Peyer's patch (tissue), 4 donors: ENCODE results near the gene NKAIN2. TPM values are rescaled to one million over a fixed set of nuclear protein-coding genes. Genes with fewer than 3 reads are reported as not detected.

Source experiments
- DNase-seq, 3 donors: peaks; one replicate each; pipeline ENCODE4 v3.0.0-alpha.2; 2017 to 2019
- H3K27ac ChIP-seq, 4 donors: fragments of 200-600 bp; sonication (generic); one replicate each; pipeline ENCODE4 v1.5.1; 2016 to 2019
- H3K27me3 ChIP-seq, 2 donors: fragments of 200-600 bp; sonication (generic); one replicate each; pipeline ENCODE4 v1.5.1; 2019
- H3K36me3 ChIP-seq, 3 donors: fragments of 200-600 bp; sonication (generic); one replicate each; pipeline ENCODE4 v1.5.1; 2016 to 2019
- H3K4me1 ChIP-seq, 4 donors: fragments of 200-600 bp; sonication (generic); one replicate each; pipeline ENCODE4 v1.5.1; 2016 to 2019
- H3K4me3 ChIP-seq, 4 donors: fragments of 200-600 bp; sonication (generic); 1 replicate in 3 of 4; 2 replicates in 1 of 4; pipeline ENCODE4 v1.5.1; 2016 to 2019; ENCODE audit warnings: mild to moderate bottlenecking in 1 of 4
- H3K9me3 ChIP-seq, 4 donors: fragments of 200-600 bp; sonication (generic); one replicate each; pipeline ENCODE4 v1.5.1; 2016 to 2019; ENCODE audit warnings: mild to moderate bottlenecking in 1 of 4
- POLR2A ChIP-seq, 2 donors: fragments of 450-650 bp; IDR thresholded peaks; one replicate each; pipeline ENCODE4 v1.5.1; 2017; ENCODE audit warnings: antibody characterized with exemption in 2 of 2, mild to moderate bottlenecking in 2 of 2, moderate library complexity in 2 of 2
- total RNA-seq, 4 donors: library from RNA; depleted of rRNA; stranded (reverse); fragments of >200 nt; gene quantifications; one replicate each; pipeline ENCODE4 v1.1.0, GENCODE V29; 2016
- TF ChIP-seq, protein P1 (sequence below), 6 experiments: fragments of 450-650 bp in 4 of 6; fragments of 200-600 bp in 2 of 6; sonication (generic) in 1 of 6; IDR thresholded peaks; one replicate each; pipeline ENCODE4 v1.5.1; 2017 to 2019; ENCODE audit warnings: antibody characterized with exemption in 6 of 6, mild to moderate bottlenecking in 3 of 6, moderate library complexity in 1 of 6

The NKAIN2 gene
- total RNA-seq, 4 donors from 2014 or later = not detected

DNA sequence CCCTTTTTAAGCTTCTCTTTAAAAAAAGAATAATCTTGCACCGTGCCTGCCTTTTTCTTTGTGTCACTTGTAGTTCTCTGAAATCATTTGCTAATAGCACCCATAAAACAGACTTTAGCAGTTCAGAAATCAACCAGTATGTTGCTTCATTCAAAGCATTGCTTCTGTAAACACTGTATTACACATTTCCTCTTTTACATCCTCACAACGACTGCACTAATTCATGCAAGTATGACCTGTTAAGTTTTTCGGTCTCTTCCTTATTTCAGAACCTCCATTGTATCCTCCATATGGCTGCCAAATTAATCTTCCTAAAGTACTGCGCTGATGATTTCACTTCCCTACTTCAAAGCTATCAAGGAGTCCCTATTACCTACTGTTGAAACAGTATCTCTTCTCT lies 1015.7 kb downstream of the NKAIN2 start:
- Histone ChIP-seq H3K9me3 (no peaks in the 10 kb centered on the region), H3K27ac (no peak overlapping the region), H3K4me1 (no peaks in the 10 kb centered on the region), H3K27me3 (no peaks in the 10 kb centered on the region), H3K4me3 (no peak overlapping the region), H3K36me3 (no peaks in the 10 kb centered on the region)
- DNase-seq = no peak
- TF ChIP-seq, protein P1, sequence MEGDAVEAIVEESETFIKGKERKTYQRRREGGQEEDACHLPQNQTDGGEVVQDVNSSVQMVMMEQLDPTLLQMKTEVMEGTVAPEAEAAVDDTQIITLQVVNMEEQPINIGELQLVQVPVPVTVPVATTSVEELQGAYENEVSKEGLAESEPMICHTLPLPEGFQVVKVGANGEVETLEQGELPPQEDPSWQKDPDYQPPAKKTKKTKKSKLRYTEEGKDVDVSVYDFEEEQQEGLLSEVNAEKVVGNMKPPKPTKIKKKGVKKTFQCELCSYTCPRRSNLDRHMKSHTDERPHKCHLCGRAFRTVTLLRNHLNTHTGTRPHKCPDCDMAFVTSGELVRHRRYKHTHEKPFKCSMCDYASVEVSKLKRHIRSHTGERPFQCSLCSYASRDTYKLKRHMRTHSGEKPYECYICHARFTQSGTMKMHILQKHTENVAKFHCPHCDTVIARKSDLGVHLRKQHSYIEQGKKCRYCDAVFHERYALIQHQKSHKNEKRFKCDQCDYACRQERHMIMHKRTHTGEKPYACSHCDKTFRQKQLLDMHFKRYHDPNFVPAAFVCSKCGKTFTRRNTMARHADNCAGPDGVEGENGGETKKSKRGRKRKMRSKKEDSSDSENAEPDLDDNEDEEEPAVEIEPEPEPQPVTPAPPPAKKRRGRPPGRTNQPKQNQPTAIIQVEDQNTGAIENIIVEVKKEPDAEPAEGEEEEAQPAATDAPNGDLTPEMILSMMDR (IDR thresholded peaks at IDR 0.05) = no peak
- no peak for TF ChIP-seq POLR2A (IDR thresholded peaks at IDR 0.05)

DNA sequence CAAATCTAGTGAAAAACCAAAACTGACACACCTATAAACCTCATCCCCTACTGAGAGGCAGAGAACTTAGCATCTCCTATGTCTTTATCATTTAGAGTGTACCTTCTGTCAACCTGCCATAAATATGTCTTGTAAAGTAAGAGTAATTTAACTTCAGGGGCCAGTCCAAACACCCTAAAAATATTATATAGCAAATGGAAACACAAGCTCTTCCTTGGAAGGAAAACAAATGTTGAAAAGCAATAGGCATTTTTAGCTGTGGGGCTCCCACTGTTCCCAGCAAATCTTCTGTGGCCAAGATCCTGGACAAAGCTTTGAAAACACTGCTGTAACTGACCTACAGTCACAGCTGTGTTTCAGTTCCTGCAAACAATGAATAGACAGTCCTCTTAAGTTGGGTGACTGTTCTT lies 1018.5 kb downstream of the NKAIN2 start:
- no peak overlapping the region for H3K4me3 ChIP-seq
- TF ChIP-seq, protein P1 (IDR thresholded peaks at IDR 0.05) = no peak
- TF ChIP-seq POLR2A (IDR thresholded peaks at IDR 0.05) = no peak
- H3K36me3 ChIP-seq = no peaks in the 10 kb centered on the region
- no peak for DNase-seq
- no peaks in the 10 kb centered on the region for H3K27me3 ChIP-seq
- H3K27ac ChIP-seq = no peak overlapping the region
- H3K4me1 ChIP-seq = no peaks in the 10 kb centered on the region
- no peaks in the 10 kb centered on the region for H3K9me3 ChIP-seq

DNA sequence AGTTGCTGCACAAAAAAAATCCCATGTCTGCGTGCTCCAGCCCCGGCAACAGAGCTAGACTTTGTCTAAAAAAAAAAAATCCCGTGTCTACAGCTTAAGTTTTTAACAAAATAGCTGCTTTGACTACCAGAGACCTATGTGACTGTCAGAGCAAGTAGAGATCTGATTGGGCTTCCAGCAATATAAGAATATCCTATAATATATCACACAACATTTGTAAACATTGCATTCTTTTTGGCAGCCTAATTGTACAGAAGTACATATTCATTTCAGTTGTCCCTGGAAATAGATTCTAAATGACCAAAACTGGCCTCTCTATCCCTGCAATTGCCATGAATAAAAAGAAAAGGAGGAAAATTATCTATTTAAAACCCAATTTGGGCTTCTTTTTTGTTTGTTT lies 1019.1 kb downstream of the NKAIN2 start:
- H3K27ac ChIP-seq = no peak overlapping the region
- no peaks in the 10 kb centered on the region for H3K9me3 ChIP-seq
- H3K4me3 ChIP-seq = no peak overlapping the region
- no peaks in the 10 kb centered on the region for H3K4me1 ChIP-seq
- DNase-seq = no peak
- H3K36me3 ChIP-seq = no peaks in the 10 kb centered on the region
- no peak for TF ChIP-seq POLR2A (IDR thresholded peaks at IDR 0.05)
- TF ChIP-seq, protein P1 (IDR thresholded peaks at IDR 0.05) = no peak
- no peaks in the 10 kb centered on the region for H3K27me3 ChIP-seq

DNA sequence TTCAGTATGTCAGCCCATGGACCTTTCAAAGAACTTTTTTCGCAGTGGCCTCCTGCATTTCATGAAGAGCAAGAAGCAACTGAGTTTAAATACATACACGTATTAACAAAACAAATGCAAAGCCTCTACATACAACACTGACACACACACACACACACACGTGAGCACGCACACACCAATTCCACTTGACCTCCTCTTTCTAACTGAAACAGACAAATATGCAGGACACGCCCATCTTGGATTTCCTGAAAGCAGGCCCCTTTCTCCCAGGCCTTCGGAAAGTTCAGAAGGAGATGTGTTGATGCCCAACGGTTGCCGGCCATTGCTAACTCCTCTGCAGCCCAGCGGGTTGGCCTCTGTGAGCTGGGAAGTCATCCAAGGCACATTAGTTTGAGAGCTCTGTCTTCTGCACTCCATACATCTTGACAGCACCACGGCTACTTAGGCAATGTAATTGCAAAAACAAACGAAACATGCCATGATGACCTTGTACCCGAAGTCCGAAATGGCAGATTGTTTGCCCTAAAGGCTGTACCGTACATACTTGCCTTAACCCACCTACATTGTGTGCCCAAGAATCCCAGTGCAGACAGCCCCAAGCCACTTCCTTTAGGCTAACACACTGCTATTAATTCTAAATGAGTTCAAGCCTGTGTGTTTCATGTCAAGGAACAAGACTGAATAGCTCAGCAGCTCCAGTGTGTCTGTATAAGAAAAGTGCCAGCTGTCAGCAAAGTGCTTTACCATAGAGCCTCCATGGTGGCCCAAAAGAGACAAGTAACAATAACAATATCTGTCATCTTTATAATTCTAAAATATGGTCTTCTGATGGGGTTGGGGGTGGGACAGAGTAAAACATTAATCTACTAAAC lies 1019.8 kb downstream of the NKAIN2 start:
- no peaks in the 10 kb centered on the region for H3K9me3 ChIP-seq
- DNase-seq = no peak
- H3K4me1 ChIP-seq = no peaks in the 10 kb centered on the region
- no peaks in the 10 kb centered on the region for H3K36me3 ChIP-seq
- TF ChIP-seq, protein P1 (IDR thresholded peaks at IDR 0.05) = no peak
- TF ChIP-seq POLR2A (IDR thresholded peaks at IDR 0.05) = no peak
- H3K27me3 ChIP-seq = no peaks in the 10 kb centered on the region
- H3K4me3 ChIP-seq = no peak overlapping the region
- H3K27ac ChIP-seq = no peak overlapping the region

DNA sequence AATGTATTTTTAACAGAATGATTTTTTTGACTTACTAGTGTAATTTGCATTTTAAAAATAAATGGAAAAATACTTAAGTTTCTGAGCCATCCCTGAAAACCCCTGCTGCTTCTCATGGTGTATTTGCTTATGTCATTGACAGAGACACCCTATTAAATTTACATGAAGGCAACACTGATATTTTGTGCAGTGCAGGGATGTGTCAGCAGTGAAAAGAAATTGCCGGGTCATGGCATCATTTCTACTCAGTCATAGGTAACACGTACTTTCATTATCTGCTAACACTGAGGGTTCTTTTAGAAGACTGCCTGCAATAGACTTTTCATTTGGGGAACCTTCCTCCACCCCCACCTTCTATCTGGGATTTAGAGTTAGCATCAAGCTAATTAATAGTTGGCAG lies 1021.9 kb downstream of the NKAIN2 start:
- H3K9me3 ChIP-seq = no peaks in the 10 kb centered on the region
- H3K36me3 ChIP-seq = no peaks in the 10 kb centered on the region
- no peak for DNase-seq
- H3K4me3 ChIP-seq = no peak overlapping the region
- no peaks in the 10 kb centered on the region for H3K27me3 ChIP-seq
- no peak overlapping the region for H3K27ac ChIP-seq
- TF ChIP-seq, protein P1 (IDR thresholded peaks at IDR 0.05) = no peak
- no peak for TF ChIP-seq POLR2A (IDR thresholded peaks at IDR 0.05)
- no peaks in the 10 kb centered on the region for H3K4me1 ChIP-seq
